GM23338 (cell line): ENCODE measurements around the gene TMX3. TPM values are rescaled to one million over a fixed set of nuclear protein-coding genes. Genes with fewer than 3 reads are reported as not detected.

Experiments used
- ATAC-seq: fragments of 200-7000 bp; cut with Tn5 transposase; 3 replicates; pipeline ENCODE4 v1.9.1; 2020
- DNase-seq: peaks from one replicate; pipeline ENCODE4 v3.0.0-alpha.2; 2015; ENCODE audit warnings: low spot score
- H2AFZ ChIP-seq: fragments of 200-600 bp; sonication (generic); 2 replicates; pipeline ENCODE4 v1.8.0; 2016; ENCODE audit warnings: antibody characterized with exemption, mild to moderate bottlenecking, moderate library complexity
- H3F3A ChIP-seq: fragments of 200-600 bp; sonication (generic); replicated peaks from 2 replicates; pipeline ENCODE4 v1.8.0; 2017; ENCODE audit warnings: antibody characterized with exemption, mixed run types, low read depth
- H3K27ac ChIP-seq: fragments of 200-600 bp; sonication (generic); 2 replicates; pipeline ENCODE4 v1.6.1; 2016; ENCODE audit warnings: low read depth
- H3K27me3 ChIP-seq: fragments of 200-600 bp; sonication (generic); 2 replicates; pipeline ENCODE4 v1.8.0; 2016; ENCODE audit warnings: mild to moderate bottlenecking, mixed run types, moderate library complexity; ENCODE audit not compliant: insufficient read depth
- H3K36me3 ChIP-seq: fragments of 200-600 bp; sonication (generic); 2 replicates; pipeline ENCODE4 v1.8.0; 2016; ENCODE audit warnings: mild to moderate bottlenecking; ENCODE audit not compliant: insufficient read depth
- H3K4me1 ChIP-seq: fragments of 200-600 bp; sonication (generic); 2 replicates; pipeline ENCODE4 v1.8.0; 2016; ENCODE audit warnings: mild to moderate bottlenecking, moderate library complexity; ENCODE audit not compliant: insufficient read depth
- H3K4me2 ChIP-seq: fragments of 200-600 bp; sonication (generic); 2 replicates; pipeline ENCODE4 v1.7.1; 2017; ENCODE audit warnings: mixed run types
- H3K4me3 ChIP-seq: fragments of 200-600 bp; sonication (generic); 2 replicates; pipeline ENCODE4 v1.6.1; 2016; ENCODE audit warnings: mixed run types
- H3K79me2 ChIP-seq: fragments of 200-600 bp; sonication (generic); replicated peaks from 2 replicates; pipeline ENCODE4 v1.8.0; 2017; ENCODE audit warnings: mild to moderate bottlenecking; ENCODE audit not compliant: insufficient read depth
- H3K9me2 ChIP-seq: fragments of 200-600 bp; sonication (generic); 2 replicates; pipeline ENCODE4 v1.8.0; 2017; ENCODE audit not compliant: insufficient read depth
- H4K20me1 ChIP-seq: fragments of 200-600 bp; sonication (generic); replicated peaks from 2 replicates; pipeline ENCODE4 v1.8.0; 2017; ENCODE audit warnings: mild to moderate bottlenecking; ENCODE audit not compliant: insufficient read depth
- H3K27ac Mint-ChIP-seq: 2 replicates; pipeline ENCODE4 v1.8.0; 2020; ENCODE audit warnings: inconsistent platforms, mild to moderate bottlenecking, moderate library complexity, mixed read lengths
- H3K27me3 Mint-ChIP-seq: 3 replicates; pipeline ENCODE4 v1.8.0; 2022; ENCODE audit warnings: low read depth, mild to moderate bottlenecking, moderate library complexity, mixed read lengths, inconsistent platforms; ENCODE audit not compliant: insufficient read depth, poor library complexity
- H3K36me3 Mint-ChIP-seq: 3 replicates; pipeline ENCODE4 v1.8.0; 2021; ENCODE audit warnings: low read depth, mild to moderate bottlenecking, inconsistent platforms, moderate library complexity, mixed read lengths
- H3K4me1 Mint-ChIP-seq: 3 replicates; pipeline ENCODE4 v1.8.0; 2020; ENCODE audit warnings: mild to moderate bottlenecking, inconsistent platforms, mixed read lengths
- H3K4me3 Mint-ChIP-seq: 3 replicates; pipeline ENCODE4 v1.8.0; 2021; ENCODE audit warnings: moderate library complexity, mild to moderate bottlenecking, inconsistent platforms, mixed read lengths
- H3K9me3 Mint-ChIP-seq: 3 replicates; pipeline ENCODE4 v1.8.0; 2020; ENCODE audit warnings: moderate library complexity, mild to moderate bottlenecking, inconsistent platforms, mixed read lengths
- CTCF ChIP-seq, 2 experiments: fragments of 200-600 bp in 1 of 2; sonication (generic) in 1 of 2; conservative IDR thresholded peaks; 2 replicates each; pipeline versions ENCODE4 v1.5.1 to v1.6.1; 2016 to 2017; ENCODE audit warnings: antibody characterized with exemption in 2 of 2, low read depth in 2 of 2, mild to moderate bottlenecking in 2 of 2, moderate library complexity in 1 of 2
- EZH2phosphoT487 ChIP-seq: fragments of 200-600 bp; sonication (generic); IDR thresholded peaks from one replicate; pipeline ENCODE4 v1.8.1; 2018; ENCODE audit warnings: antibody characterized with exemption; ENCODE audit not compliant: unreplicated experiment
- JUNB ChIP-seq: IDR thresholded peaks from one replicate; pipeline ENCODE4 v1.6.1; 2016; ENCODE audit warnings: antibody characterized with exemption; ENCODE audit not compliant: unreplicated experiment
- POLR2AphosphoS5 ChIP-seq: IDR thresholded peaks from 2 replicates; pipeline ENCODE4 v1.6.1; 2016; ENCODE audit warnings: antibody characterized with exemption, low read depth
- ZNF331 ChIP-seq: fragments of 250-450 bp; sonication (Bioruptor Pico); IDR thresholded peaks from 2 replicates; pipeline ENCODE4 v1.5.0; 2020; ENCODE audit warnings: low read depth, mild to moderate bottlenecking, moderate library complexity
- polyA plus RNA-seq: library from polyadenylated mRNA; unstranded; fragments of >200 nt; fragmentation: Nextera tagmentation; extraction: Ambion mirVana; gene quantifications from 2 replicates; pipeline ENCODE4 v1.2.1, GENCODE V29; 2016
- total RNA-seq: library from RNA; depleted of rRNA; stranded (reverse); fragments of >200 nt; shearing (Covaris generic); gene quantifications from 2 replicates; pipeline ENCODE4 v1.2.3, GENCODE V29; 2014

TMX3 gene
- total and polyA plus RNA-seq, 2 experiments from 2014 or later: 12.4 to 40.1 TPM

- H4K20me1 ChIP-seq: no peaks in the 10 kb centered on the region
- no peak overlapping the region for H3K4me3 ChIP-seq
- no peaks in the 10 kb centered on the region for H3K36me3 ChIP-seq
- no peak overlapping the region for H3K4me2 ChIP-seq
- Mint-ChIP-seq H3K4me1 (no peaks in the 10 kb centered on the region), H3K4me3 (no peak overlapping the region), H3K9me3 (no peaks in the 10 kb centered on the region), H3K27me3 (no peaks in the 10 kb centered on the region), H3K36me3 (no peaks in the 10 kb centered on the region), H3K27ac (no peak overlapping the region)
- no peaks in the 10 kb centered on the region for H3K9me2 ChIP-seq
- TF ChIP-seq EZH2phosphoT487: no peak
- TF ChIP-seq CTCF (conservative IDR thresholded peaks at IDR 0.05; ENCODE audit: low read depth in 2 of 2): peak; percentile 83 to 95
- H2AFZ ChIP-seq: no peak overlapping the region
- H3K27me3 ChIP-seq: no peaks in the 10 kb centered on the region
- H3K27ac ChIP-seq: no peak overlapping the region
- no peaks in the 10 kb centered on the region for H3K4me1 ChIP-seq
- peak; percentile 68 for DNase-seq
- peak; percentile 66 for ATAC-seq
- H3F3A ChIP-seq: no peaks in the 10 kb centered on the region
- no peaks in the 10 kb centered on the region for H3K79me2 ChIP-seq
Observed at GRCh38 chr18:68735483-68736343, 20.8 kb upstream of the TMX3 start.

GRCh38 chr18:68734308-68734707 lies 19.4 kb upstream of the TMX3 start:
- no peaks in the 10 kb centered on the region for H3K9me3 Mint-ChIP-seq
- no peak overlapping the region for H3K4me3 ChIP-seq
- no peaks in the 10 kb centered on the region for H3K27me3 Mint-ChIP-seq
- H3K4me1 ChIP-seq: no peaks in the 10 kb centered on the region
- H3K36me3 ChIP-seq: no peaks in the 10 kb centered on the region
- no peaks in the 10 kb centered on the region for H3K36me3 Mint-ChIP-seq
- no peak for TF ChIP-seq JUNB
- TF ChIP-seq POLR2AphosphoS5: no peak
- no peak for TF ChIP-seq ZNF331 (CRISPR knock-in tag)
- DNase-seq (no peak), ATAC-seq (no peak)
- no peak overlapping the region for H3K27ac ChIP-seq
- H3K9me2 ChIP-seq: no peaks in the 10 kb centered on the region
- no peaks in the 10 kb centered on the region for H3K79me2 ChIP-seq
- H4K20me1 ChIP-seq: no peaks in the 10 kb centered on the region
- H3K27ac Mint-ChIP-seq: no peak overlapping the region
- no peaks in the 10 kb centered on the region for H3K4me1 Mint-ChIP-seq
- H3F3A ChIP-seq: no peaks in the 10 kb centered on the region
- no peak overlapping the region for H2AFZ ChIP-seq
- H3K4me3 Mint-ChIP-seq: no peak overlapping the region
- no peak overlapping the region for H3K4me2 ChIP-seq
- no peaks in the 10 kb centered on the region for H3K27me3 ChIP-seq

GRCh38 chr18:68733707-68734106 lies 18.8 kb upstream of the TMX3 start:
- peak; percentile 18 for DNase-seq
- no peak overlapping the region for H3K4me2 ChIP-seq
- H3K36me3 ChIP-seq: no peaks in the 10 kb centered on the region
- H2AFZ ChIP-seq: no peak overlapping the region
- no peaks in the 10 kb centered on the region for H3K27me3 Mint-ChIP-seq
- H3K4me3 ChIP-seq: no peak overlapping the region
- no peak overlapping the region for H3K27ac Mint-ChIP-seq
- ATAC-seq: no peak
- TF ChIP-seq EZH2phosphoT487 (no peak), CTCF (conservative IDR thresholded peaks at IDR 0.05; ENCODE audit: low read depth in 2 of 2) (peak; percentile 15 to 29; a peak in 2 of 4 replicates)
- no peak overlapping the region for H3K27ac ChIP-seq
- H3K4me1 Mint-ChIP-seq: no peaks in the 10 kb centered on the region
- H3K9me3 Mint-ChIP-seq: no peaks in the 10 kb centered on the region
- H3K4me3 Mint-ChIP-seq: no peak overlapping the region
- H3K9me2 ChIP-seq: no peaks in the 10 kb centered on the region
- no peaks in the 10 kb centered on the region for H3K27me3 ChIP-seq
- H3F3A ChIP-seq: no peaks in the 10 kb centered on the region
- H3K79me2 ChIP-seq: no peaks in the 10 kb centered on the region
- no peaks in the 10 kb centered on the region for H3K4me1 ChIP-seq
- H3K36me3 Mint-ChIP-seq: no peaks in the 10 kb centered on the region
- no peaks in the 10 kb centered on the region for H4K20me1 ChIP-seq
